NK-92 (cell line): ENCODE results near the gene TSPAN9.

Experiments used
- DNase-seq: peaks from one replicate; lab custom pipeline; 2025; ENCODE audit not compliant: unreplicated experiment; lab: John Stamatoyannopoulos, UW

The TSPAN9 gene

DNA sequence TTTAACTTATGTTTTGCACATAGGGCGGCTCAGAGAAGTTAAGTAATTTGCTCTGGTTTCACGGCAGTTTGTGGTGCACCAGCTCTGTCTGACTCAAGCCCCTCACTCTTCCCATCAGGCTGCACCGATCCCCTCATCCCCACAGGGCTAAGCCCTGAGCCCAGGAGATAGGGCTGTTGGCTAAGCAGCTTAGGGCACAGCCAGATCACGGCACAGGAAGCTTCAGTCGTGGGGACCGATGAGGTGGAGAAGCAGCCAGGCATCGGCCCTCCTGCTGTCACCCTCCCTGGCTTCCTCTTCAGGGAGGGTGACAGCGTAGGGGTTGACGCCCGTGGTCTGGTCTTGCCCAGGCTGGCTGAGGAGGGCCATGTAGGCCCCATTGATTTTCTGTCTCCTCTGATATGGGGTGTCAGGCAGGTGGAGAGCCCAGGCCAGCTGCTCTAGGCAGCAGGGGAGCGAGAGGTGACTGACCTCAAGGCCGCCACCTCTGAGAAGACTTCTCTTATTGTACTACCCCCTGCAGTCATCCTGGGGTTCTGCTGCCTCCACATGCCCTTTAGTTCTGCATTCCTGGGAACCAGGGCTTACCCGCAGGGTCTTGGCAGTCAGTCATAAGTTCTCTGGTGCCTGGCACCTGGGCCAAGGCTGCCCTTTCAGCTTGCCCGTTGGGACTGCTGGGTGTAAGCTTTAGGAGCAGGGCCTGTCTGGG lies 166.4 kb downstream of the TSPAN9 start:
- no peak for DNase-seq

DNA sequence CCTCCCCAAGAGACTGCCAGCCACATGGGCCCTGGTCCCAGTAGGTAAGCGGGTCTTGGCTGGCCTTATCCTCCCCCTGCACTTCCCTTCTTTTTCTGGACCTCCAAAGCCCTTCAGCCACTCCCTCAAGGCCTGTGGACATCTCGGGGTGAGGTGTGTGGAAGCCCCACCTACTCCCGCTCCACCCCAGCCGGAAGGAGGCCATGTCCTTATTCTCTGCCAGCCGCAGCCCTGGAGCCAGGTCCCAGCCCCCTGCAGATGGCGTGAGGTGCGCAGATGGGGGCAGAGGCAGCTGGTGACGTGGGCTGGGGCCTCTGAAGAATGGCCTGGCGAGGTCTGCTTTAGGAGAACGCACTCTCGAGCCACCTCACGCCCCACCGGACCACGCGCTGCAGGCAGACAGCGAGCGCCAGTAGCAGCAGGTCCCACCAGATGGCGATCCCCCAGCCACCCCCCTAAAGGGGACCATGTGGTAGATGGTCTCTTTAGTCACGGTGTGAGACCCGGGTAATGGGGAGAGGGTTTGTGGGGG lies 167.1 kb downstream of the TSPAN9 start:
- no peak for DNase-seq

DNA sequence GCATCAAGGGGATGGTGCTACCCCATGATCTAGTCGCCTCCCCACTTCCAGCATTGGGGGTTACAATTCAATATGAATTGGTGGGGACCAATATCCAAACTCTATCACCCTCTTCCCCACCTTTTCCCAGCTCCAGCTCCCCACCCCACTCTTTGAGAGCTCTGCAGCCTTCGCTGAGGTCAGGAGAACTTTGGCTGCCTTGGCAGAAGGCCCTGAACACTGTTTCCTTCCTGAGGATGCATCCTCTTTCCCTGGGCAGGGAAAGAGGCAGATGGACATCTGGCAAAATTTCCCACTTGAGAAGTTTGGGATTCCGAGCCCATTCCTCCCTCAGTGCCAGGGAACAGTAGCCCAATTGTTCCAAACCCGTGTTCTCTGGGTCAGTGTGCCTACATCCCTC lies 169.1 kb downstream of the TSPAN9 start:
- DNase-seq, result no peak

DNA sequence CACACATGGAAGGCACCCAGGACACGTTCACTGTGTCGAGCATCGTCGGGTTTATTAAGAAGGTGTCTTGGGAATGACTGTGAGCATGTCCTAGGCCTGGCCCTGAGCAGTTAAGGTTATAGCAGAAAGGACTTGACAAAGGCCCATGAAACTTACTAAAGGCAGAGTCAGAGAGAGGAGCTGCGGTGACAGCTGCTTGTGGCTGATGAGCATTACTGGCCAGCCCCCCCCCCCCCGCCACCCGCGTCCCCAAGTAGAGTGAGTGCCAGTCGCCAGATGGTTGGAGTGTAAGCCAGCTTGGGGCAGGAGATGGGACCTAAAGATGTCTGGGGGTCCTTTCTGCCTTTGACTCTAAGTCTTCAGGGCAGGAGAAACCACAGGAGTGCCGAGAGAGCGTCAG lies 169.9 kb downstream of the TSPAN9 start:
- DNase-seq, result no peak

DNA sequence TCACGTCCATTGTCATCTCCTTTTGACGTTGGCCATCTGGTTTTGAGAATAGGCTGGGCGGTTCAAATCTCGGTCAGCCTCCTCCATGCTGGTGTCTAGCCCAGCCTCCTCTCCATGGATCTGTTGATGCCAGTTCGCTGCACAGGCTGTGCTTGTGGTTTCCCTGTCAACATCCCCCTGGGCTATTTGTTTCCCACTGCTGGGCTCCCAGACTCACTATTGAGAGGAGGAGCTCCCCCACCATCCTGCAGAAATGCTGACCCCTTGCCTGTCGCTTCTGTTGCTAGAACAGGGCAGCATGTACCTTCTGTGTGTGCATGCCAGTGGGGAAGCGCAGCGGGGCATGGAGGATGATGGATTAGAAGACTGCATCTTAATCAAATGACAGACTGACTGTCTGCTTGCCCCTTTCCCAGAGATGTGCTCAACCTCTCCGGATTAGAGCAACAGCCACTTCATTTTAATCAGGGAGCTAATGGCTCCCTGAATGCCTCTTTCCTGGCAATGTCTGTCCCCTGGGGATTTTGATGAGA lies 170.5 kb downstream of the TSPAN9 start:
- DNase-seq, result no peak

DNA sequence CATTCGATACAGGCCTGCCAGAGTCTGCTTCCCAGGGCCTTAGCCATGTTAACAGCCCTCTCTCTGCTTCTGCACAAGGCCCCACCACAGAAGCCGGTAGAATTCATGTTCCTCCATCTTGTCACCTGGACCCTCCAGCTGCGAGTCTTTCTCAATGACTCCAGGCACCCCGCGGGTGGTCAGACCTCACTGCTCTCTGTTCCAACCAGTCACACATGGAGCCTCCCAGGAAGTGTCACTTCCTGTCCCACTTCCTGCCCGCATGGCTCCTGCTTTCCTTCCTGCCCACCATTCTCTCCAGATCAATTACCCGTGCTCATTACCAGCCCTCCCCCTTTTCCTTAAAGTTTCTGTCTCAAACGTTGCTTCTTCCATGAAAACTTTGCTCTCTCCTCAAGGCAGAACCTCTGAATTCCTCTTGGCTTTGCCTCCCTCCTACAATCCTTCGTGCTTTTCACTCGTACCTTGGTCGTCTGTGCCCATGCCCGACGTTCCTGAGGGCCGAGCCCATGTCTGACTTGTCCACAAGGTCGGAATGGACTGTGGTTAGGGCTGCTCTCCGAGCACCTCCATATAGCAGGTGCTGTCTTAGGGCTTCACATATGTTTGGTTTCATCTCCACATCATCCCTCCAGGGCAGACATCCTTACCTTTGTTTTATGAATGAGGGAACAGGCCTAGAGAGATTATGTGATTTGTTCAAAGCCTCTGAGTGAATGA lies 172.1 kb downstream of the TSPAN9 start:
- DNase-seq, result no peak

DNA sequence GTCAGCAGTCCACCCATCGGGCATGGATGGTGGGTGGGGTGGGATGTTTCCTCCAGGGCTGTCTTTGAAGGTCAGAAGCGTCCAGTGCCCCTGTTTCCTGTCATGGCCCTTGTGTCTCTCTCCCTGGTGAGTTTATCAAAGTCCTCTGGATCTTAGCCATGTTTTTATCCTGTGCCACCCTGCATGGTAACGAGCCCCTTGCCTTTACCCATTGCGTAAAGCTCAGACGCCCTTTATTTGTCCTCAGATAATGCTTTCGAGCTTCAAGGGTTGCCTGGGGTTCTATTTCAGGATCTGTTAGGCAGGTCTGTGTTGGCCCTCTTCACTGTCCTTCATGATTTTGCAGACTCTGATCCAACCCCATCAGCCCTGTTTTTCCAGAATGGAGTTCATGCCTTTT lies 172.9 kb downstream of the TSPAN9 start:
- no peak for DNase-seq

DNA sequence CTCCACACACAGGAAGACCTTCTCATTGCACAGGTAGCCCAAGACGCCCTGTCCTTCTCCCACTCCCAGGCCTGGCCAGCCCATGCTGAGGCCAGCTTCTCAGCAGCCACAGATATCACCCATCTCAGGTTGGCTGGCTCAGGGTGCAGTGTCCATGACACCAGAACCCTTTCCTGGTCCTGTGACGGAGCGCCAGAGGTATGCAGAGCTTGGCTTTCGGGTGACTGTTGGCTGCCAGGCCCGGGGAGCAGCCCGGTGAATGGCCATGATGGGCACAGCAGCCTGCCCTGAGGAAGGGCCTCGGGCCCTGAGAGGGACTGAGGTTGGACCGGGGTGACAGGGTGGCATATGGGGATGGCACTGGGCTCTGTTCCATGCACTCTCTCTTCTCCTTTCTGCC lies 173.4 kb downstream of the TSPAN9 start:
- no peak for DNase-seq

DNA sequence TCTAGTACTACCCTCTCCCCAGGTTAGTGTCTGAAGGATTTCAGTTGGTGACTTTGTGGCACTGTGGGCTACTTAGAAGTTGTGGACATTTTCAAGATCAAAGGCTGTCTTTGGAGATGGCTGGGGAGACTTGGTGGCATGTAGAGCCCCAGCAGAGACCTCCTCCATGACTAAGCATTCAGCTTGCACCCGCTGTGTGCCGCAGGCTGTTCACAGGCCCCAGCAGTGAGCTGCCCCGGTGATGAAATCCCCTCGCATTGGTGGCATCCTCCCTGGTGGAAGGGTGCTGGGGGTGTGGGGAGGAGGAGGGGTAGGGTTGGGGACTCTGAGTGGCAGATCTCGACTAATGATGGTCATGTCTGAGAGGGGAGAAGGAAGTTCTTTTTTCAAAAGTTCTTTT lies 173.9 kb downstream of the TSPAN9 start:
- no peak for DNase-seq

DNA sequence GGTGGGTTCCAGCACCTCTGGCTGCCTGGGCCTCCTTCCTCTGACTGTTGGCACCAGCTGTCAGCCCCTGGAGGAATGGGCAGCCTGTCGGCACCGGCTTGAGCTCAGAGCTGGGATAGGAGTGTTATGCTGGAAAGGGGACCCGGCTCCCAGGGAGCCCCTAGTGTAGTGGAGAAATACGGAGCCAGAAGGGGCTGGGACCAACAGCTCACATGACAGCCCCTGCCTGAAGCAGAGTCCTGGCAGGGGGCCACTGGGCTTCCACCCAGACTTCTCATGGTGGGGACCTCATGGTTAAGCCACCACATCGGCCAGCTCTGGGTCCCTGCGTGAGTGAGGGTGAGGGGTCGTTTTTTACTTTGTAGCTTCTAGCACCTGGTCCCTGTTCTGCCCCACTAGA lies 174.5 kb downstream of the TSPAN9 start:
- no peak for DNase-seq

DNA sequence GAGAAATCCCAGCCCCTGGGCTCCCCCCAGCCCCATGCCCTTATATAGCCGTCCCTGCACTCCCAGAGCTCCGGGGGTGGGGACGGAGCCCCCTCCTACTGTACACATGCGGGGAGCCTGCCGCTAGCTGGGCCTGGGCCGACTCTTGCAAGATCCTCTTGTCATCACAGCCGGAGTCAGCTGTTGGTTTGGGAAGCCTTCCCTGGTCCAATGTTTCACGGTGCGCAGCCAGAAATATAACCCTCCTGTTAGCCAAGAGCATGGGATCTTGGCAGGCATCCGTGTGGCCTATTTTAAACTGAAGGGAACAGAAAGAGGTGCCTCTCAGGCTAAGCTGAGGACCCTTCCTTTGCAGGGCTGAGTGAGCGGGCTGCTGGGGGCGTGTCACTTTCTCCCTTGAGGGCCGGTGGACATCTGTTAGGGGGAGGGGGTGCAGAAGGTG lies 175.3 kb downstream of the TSPAN9 start:
- no peak for DNase-seq

DNA sequence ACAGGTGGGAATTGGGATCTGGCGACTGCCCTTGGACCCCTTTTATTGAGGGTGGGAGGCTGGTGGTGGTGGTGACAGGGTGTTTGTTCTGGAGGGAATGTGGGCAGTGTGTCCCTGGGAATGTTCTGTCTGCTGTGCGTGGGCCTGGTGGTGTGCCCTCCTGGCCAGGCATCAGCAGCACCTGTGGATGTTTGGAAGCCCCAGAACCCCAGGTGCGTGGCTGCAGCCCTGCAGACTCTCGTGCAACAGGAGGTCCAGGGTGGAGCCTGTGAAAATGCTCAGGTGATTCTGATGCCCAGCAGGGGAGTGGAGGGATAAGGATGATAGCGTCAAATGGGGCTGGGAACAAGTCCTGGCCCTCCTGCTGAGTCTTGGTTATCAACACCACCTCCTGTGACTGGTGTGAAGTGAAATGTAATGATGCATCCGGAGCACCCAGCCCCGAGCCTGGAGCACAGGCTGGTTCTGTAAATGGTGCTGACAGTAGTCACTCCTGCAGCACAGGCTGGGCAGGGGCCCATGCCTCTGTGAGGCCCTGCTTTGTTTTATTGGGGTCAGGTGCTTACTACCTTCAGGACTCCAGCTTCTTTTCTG lies 176.6 kb downstream of the TSPAN9 start:
- DNase-seq, result no peak

DNA sequence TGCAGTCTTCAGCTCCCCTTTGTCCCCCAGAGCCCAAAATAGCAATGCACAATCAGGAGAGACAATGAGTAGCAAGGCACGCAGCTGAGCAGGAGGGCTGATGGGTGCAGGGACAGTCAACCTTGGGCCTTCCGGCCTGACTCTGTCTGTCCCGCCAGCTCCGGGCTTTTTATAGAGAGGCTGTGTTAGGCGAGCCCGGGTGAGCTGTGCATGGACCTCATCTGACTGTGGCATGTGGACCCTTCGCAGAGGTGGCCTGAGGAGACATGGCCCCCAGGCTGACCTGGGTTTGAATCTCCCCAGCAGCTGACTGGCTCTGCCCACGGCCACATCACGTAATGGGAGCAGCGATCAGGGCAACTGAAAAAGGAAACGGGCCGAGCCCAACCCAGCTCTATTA lies 177.9 kb downstream of the TSPAN9 start:
- no peak for DNase-seq

DNA sequence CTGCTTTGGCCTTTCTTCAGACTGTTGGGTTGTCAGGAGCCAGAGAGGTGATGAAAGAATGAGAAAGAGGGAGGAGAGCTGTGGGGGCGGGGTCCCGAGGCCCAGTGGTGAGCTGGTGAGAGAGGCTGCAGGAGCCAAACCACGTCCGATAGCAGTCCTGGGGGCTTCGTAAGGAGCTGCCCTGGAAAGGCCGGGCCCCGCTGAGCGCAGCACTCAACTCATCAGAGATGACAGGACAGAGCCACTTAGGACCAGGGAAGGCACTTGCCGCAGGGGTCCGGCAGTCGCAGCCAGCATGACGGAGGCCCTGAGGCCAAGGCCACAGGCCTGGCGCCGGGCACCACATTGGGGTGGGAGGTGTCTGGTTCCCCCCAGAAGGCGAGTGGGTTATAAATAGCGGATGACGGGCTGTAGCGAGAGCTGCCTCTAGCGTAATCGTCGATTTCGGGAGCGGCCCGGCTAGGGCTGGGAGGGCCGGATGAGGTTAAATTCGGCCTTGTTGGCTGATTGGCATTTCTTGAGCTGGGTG lies 179.0 kb downstream of the TSPAN9 start:
- no peak for DNase-seq

DNA sequence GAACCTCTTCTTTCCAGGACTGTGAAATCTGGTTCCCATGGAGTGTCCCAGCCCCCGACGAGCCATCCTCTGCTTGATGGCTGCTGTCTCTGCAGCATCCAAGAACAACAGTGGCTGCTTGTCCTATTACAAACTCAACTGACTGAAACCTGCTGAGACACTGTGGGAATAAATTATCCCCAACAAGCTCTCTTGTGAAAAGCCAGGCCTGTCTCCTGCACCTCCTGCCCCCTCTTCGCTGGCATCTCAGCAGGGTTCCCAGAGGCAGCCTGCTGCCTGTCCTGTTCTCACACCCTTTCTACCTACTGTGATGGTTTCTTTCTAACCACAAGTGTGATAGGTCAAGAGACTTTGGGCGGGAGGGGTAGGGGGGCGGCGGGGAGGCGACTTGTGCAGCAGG lies 180.2 kb downstream of the TSPAN9 start:
- DNase-seq, result no peak

DNA sequence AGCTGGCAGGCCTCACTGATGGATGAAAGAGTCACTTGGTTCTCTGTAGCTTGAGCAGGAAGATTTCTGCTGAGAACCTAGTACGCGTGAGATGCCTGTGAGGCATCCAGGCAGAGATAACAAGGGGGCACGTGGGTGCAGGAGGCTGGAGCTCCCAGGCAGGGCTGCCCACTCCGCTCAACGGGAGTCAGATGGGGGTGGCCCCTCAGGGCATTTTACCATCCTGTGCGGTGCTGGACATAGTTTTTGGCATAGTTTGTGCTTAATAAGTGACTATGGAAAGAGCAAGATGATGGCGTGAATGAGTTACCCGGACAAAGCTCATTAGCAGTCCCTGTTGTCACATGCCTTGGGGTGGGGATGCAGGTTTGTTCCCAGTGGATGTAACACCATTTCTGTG lies 182.8 kb downstream of the TSPAN9 start:
- no peak for DNase-seq

DNA sequence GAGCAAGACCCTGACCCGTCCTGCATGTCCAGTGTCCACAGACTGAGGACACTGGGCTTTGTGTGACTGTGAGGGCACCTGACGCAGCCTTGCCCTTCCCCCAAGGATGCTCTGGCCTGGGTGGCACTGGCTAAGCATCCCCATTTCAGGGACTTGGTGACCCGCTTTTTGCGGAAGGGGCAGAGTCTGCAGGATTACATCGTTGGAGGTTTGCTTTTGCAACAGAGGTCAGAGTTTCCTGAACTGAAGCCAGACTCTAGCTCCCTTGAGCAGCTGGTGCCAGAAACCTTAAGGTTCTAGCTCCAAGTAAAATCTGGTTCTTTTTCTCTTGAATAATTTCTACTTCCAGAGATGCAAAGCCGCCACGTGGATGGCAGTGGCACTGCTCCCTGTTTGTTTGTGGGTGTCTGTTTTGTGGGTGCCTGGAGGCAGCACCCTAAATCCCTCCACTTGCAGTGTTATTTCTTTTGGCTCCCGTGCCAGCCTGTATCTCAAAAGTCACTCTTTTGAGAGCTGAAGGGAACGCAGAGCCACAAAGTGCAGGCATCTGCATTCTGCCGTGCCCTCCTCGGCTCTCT lies 184.7 kb downstream of the TSPAN9 start:
- DNase-seq, result no peak

DNA sequence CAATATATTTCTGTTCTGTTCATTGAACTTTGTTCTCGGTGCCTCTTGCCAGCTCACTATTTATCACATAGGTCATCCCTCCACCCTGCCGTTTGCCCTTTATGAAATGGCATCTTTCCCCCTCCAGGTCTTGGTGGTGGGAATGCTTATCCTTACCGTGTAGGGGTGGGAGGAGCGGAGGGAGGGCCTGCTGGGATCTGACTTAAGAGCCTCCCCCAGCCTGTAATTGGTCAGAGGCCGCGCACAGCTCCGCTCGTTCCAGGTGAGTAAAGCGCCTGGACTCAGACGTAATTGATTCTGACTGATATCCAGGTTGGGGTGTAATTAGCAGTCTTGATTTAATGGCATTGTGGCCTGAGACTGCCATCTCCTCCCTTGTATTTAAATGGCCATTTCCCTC lies 185.3 kb downstream of the TSPAN9 start:
- no peak for DNase-seq

DNA sequence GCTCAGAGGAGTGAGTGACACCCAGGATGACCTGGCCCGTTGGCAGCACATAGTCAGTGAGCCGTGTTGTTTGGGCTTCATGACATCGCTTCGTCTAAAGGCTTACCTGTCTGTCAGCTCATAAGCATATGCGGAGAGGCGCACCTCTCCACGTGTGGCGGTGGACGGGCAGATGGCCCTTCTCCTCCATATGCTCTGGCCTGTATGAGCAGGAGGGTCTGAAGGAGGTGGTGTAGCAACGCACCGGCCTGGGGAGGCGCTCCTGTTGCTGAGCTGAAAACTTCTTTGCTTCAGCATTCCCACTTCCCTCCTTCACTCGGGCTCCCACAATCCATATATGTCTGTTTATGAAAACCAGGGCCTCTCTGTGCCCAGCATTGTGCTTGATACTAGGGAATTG lies 186.1 kb downstream of the TSPAN9 start:
- DNase-seq, result no peak

DNA sequence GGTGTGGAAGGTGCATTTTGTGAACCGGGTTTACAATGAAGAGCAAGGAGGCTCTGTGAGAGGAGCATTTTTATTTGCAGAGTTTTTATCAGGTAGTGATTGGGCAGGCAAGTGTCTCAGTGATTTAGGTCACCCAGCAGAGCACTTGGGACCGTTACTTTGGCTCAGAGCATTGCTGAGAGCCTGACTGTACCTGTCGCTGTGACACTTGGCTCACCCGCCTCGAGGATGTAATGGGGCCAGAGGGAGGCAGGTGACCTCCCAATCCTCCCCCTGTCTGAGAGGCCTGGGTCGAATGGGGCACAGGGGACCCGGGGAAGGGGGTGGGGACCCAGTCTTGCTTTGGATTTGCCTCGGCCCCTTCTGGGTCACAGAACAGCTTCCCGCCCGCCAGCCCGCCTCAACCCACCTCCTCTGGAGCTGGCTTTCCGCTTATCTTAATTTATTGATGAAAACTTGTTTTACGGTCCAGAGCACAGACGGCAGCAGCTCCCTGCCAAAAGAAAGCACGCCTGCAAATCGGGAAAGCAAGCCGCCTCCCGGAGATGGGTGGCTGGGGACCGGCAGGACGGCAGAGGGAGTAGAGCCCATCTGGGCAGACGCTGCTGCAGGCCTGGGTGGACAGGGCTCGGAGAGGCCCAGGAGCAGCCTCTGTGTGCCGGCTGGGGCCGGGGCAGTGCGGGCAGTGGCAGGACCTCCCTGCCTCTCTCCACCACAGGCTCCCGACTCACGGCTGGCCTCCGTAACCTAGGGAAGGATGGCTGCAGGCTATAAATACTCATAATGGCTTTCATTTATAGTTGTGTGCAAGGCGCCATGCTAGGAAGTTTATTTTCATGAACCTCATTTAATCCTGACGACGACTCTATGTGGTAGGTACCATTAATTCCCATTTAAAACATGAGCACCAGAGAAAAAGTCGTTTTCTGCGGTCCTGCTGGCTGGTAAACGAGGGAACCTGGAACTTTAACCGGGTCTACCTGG lies 187.1 kb downstream of the TSPAN9 start:
- no peak for DNase-seq
